Esophagus muscularis mucosa (tissue), 4 donors: ENCODE data around the gene GRK5. TPM values are rescaled to one million over a fixed set of nuclear protein-coding genes. Genes with fewer than 3 reads are reported as not detected.

Experiments
- DNase-seq: peaks from one replicate; pipeline ENCODE4 v3.0.0-alpha.2; 2017; ENCODE audit errors: extremely low spot score
- H3K27ac ChIP-seq, 4 donors: fragments of 200-600 bp; sonication (generic); replicated peaks in 1 of 4; 1 replicate in 3 of 4; 2 replicates in 1 of 4; pipeline ENCODE4 v1.5.1; 2016 to 2019; ENCODE audit warnings: mild to moderate bottlenecking in 1 of 4
- H3K27me3 ChIP-seq, 4 donors: fragments of 200-600 bp; sonication (generic); one replicate each; pipeline versions ENCODE4 v1.5.1 to v1.6.0; 2016 to 2019
- H3K36me3 ChIP-seq, 4 donors: fragments of 200-600 bp; sonication (generic); one replicate each; pipeline ENCODE4 v1.5.1; 2016 to 2019
- H3K4me1 ChIP-seq, 4 donors: fragments of 200-600 bp; sonication (generic); one replicate each; pipeline ENCODE4 v1.5.1; 2016 to 2019
- H3K4me3 ChIP-seq, 4 donors: fragments of 200-600 bp; sonication (generic); 1 replicate in 2 of 4; 2 replicates in 2 of 4; pipeline ENCODE4 v1.5.1; 2016 to 2019; ENCODE audit warnings: mild to moderate bottlenecking in 4 of 4, moderate library complexity in 1 of 4
- H3K9me3 ChIP-seq, 4 donors: fragments of 200-600 bp; sonication (generic); 1 replicate in 3 of 4; 2 replicates in 1 of 4; pipeline ENCODE4 v1.5.1; 2016 to 2019
- EP300 ChIP-seq: sonication (generic); formaldehyde crosslinking; IDR thresholded peaks from one replicate; pipeline ENCODE4 v1.6.1; 2017; ENCODE audit warnings: antibody characterized with exemption
- POLR2A ChIP-seq: fragments of 450-650 bp; IDR thresholded peaks from one replicate; pipeline ENCODE4 v1.6.1; 2017; ENCODE audit warnings: antibody characterized with exemption, moderate library complexity, mild to moderate bottlenecking, low read depth
- POLR2AphosphoS5 ChIP-seq, 2 donors: sonication (generic); formaldehyde crosslinking; IDR thresholded peaks; one replicate each; pipeline ENCODE4 v1.6.1; 2017; ENCODE audit warnings: antibody characterized with exemption in 2 of 2
- WGBS: methylation state at CpG from one replicate; pipeline ENCODE4 v1.1.5; 2018; 5-methylcytosine and 5-hydroxymethylcytosine counted together
- intact Hi-C: fragments of 100-400 bp; cut with DNase I; formaldehyde crosslinking; loops from one replicate; pipeline ENCODE4 v1.15.1; 2023
- small RNA-seq, 3 donors: library from RNA; depleted of rRNA; stranded (forward); fragments of <200 nt; gene quantifications; one replicate each; pipeline ENCODE3, GENCODE V24; 2016
- total RNA-seq, 4 donors: library from RNA; depleted of rRNA; stranded (reverse); fragments of >200 nt; gene quantifications; one replicate each; pipeline versions ENCODE4 v1.1.0 to v1.2.1, GENCODE V29; 2016
- TF ChIP-seq, protein P1 (sequence below), 3 experiments: fragments of 200-600 bp in 2 of 3; fragments of 450-650 bp in 1 of 3; sonication (generic) in 2 of 3; IDR thresholded peaks; one replicate each; pipeline ENCODE4 v1.5.1; 2017 to 2019; ENCODE audit warnings: antibody characterized with exemption in 3 of 3, mild to moderate bottlenecking in 2 of 3, moderate library complexity in 1 of 3

GRK5 gene
- total RNA-seq, 4 donors from 2014 or later: 39.6 to 64.4 (median 50.7) TPM

DNA sequence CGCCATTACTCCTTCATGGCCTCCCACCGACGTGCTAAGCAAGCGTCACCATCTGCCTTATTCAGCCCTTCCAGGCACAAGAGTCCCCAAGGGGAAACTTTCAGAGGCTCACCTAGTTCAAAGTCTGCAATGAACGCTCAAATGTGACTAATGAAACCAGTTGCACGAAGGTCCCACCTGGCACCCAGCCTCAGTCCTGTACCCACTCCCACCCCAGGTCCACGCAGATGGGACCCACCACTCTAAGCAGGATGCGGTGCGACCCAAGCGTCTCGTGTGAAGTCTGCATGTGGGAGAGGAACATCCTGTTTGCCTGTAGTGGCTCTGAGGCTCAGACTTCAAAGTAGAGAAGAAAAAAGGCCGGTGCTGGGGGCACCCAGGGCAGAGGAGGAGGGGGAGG lies 294.8 kb downstream of the GRK5 start:
- 83% methylated on average over 12 of the region's 12 CpGs for WGBS
- Histone ChIP-seq H3K4me3 (no peak overlapping the region), H3K9me3 (no peaks in the 10 kb centered on the region), H3K27me3 (no peaks in the 10 kb centered on the region), H3K36me3 (peaks cover 0 to 7% (median 3%) of the 10 kb centered on the region in 4 donors), H3K4me1 (peaks cover 0 to 43% (median 31%) of the 10 kb centered on the region in 4 donors), H3K27ac (no peak overlapping the region)
- intact Hi-C loops: no loop called here
- no peak for DNase-seq
- TF ChIP-seq POLR2A: no peak
- TF ChIP-seq, protein P1, sequence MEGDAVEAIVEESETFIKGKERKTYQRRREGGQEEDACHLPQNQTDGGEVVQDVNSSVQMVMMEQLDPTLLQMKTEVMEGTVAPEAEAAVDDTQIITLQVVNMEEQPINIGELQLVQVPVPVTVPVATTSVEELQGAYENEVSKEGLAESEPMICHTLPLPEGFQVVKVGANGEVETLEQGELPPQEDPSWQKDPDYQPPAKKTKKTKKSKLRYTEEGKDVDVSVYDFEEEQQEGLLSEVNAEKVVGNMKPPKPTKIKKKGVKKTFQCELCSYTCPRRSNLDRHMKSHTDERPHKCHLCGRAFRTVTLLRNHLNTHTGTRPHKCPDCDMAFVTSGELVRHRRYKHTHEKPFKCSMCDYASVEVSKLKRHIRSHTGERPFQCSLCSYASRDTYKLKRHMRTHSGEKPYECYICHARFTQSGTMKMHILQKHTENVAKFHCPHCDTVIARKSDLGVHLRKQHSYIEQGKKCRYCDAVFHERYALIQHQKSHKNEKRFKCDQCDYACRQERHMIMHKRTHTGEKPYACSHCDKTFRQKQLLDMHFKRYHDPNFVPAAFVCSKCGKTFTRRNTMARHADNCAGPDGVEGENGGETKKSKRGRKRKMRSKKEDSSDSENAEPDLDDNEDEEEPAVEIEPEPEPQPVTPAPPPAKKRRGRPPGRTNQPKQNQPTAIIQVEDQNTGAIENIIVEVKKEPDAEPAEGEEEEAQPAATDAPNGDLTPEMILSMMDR (IDR thresholded peaks at IDR 0.05): no peak
- TF ChIP-seq POLR2AphosphoS5 (IDR thresholded peaks at IDR 0.05): no peak
- TF ChIP-seq EP300: no peak

DNA sequence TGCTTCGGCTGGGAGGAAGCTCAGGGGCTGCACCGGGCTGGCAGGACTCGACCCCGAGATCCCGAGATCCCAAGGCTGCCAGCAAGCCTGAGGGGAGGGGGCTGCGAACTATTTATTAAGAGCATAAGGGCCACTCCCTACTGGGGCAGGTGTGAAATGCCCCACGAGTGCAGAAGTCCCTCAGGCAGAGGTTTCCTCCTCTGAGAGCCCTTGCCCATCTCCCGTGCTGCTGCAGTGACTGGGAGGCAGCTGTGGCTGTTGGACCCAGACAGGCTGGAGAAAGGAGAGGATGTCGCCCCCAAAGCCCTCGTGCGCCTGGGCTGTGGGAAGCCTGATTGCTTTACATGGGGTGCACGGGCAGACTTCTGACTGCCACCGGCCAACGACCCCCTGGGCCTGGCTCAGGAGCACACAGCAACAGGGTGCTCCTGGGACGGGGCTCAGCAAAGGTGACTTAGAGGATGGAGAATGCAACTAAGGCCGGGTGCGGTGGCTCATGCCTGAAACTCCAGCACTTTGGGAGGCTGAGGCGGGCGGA lies 295.3 kb downstream of the GRK5 start:
- no peak overlapping the region for H3K27ac ChIP-seq
- 87% methylated on average over 11 of the region's 19 CpGs for WGBS
- H3K4me3 ChIP-seq: no peak overlapping the region
- intact Hi-C loops: no loop called here
- H3K9me3 ChIP-seq: no peaks in the 10 kb centered on the region
- peaks cover 0 to 7% (median 3%) of the 10 kb centered on the region in 4 donors for H3K36me3 ChIP-seq
- TF ChIP-seq POLR2A (no peak), EP300 (no peak)
- peaks cover 0 to 43% (median 31%) of the 10 kb centered on the region in 4 donors for H3K4me1 ChIP-seq
- DNase-seq: no peak
- H3K27me3 ChIP-seq: no peaks in the 10 kb centered on the region

DNA sequence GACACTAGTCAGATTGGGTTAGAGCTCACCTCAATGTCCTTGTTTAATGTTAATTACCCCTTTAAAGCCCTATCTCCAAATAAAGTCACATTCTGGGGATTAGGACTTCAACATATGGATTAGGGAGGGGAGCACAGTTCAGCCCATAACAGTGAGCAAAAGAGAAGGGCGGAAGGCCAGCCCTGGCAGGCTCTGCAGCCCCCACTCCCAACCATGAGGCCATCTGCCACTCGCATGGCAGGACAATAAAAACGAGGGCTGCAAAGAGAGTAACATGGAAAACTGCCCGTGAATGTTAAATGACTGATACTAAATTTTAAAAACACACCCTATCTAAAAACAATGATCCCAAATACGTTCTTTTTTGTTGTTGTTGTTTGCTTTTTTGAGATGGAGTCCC lies 296.4 kb downstream of the GRK5 start:
- Histone ChIP-seq H3K4me1 (peaks cover 0 to 43% (median 31%) of the 10 kb centered on the region in 4 donors), H3K4me3 (no peak overlapping the region), H3K9me3 (no peaks in the 10 kb centered on the region), H3K36me3 (peaks cover 0 to 3% (median 0%) of the 10 kb centered on the region in 4 donors), H3K27me3 (no peaks in the 10 kb centered on the region), H3K27ac (no peak overlapping the region)
- WGBS: 91% methylated on average over 5 of the region's 5 CpGs
- DNase-seq: no peak
- intact Hi-C loops: no loop called here
- TF ChIP-seq, protein P1 (IDR thresholded peaks at IDR 0.05): no peak
- no peak for TF ChIP-seq EP300
- no peak for TF ChIP-seq POLR2AphosphoS5 (IDR thresholded peaks at IDR 0.05)
- no peak for TF ChIP-seq POLR2A

DNA sequence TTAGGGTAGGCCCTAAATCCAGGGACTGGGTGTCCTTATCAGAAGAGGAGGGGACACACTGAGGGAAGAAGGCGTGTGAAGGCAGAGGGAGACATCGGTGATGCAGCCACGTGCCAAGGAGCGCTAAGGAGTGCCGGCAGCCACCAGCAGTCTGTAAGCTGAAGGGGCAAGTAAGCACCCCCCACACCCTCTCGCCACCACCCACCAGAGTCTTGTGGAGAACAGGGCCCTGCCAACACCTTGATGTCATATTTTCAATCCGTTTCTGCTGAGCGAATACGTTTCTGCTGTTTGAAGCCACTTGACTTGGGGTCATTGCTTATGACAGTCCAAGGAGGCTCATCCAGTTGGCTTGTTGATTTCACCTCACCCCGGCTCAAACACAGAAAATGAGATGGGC lies 297.3 kb downstream of the GRK5 start:
- Histone ChIP-seq H3K4me1 (peaks cover 2 to 35% (median 29%) of the 10 kb centered on the region in 4 donors), H3K36me3 (peaks cover 0 to 3% (median 0%) of the 10 kb centered on the region in 4 donors), H3K27ac (no peak overlapping the region)

DNA sequence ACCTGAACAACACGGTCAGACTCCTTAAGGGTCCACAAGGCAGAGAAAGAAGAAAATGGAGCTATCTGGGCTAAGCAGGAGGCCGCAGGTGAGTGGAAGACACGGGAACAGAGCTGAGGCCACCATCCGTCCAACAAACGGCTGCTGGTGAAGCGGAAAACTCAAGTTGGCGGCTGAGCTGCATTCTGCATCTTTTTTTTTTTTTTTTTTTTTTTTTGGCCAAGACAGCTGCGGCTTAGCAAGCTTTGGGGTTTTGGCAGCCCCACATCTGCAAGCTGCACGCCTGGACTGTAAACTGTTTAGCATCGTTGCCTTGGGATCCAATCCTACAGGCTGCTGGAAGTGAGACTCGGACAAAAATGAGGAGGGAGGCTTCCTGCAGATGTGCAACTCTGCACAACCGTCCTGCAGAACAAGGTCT lies 297.8 kb downstream of the GRK5 start:
- WGBS: 46% methylated on average over 12 of the region's 12 CpGs
- no peak for TF ChIP-seq POLR2A
- peak in 1 of 2 donors; percentile 17 for TF ChIP-seq POLR2AphosphoS5 (IDR thresholded peaks at IDR 0.05)
- TF ChIP-seq, protein P1 (IDR thresholded peaks at IDR 0.05): no peak
- TF ChIP-seq EP300: no peak
- Histone ChIP-seq H3K27me3 (no peaks in the 10 kb centered on the region), H3K4me3 (no peak overlapping the region), H3K36me3 (peaks cover 0 to 6% (median 0%) of the 10 kb centered on the region in 4 donors), H3K27ac (no peak overlapping the region), H3K9me3 (no peaks in the 10 kb centered on the region), H3K4me1 (peaks cover 4 to 34% (median 28%) of the 10 kb centered on the region in 4 donors)
- intact Hi-C loops: no loop called here
- no peak for DNase-seq

More for the DNA sequence above, 297.3 kb downstream of the GRK5 start:
- intact Hi-C loops: no loop called here
- WGBS: 92% methylated on average over 10 of the region's 10 CpGs
- no peak overlapping the region for H3K4me3 ChIP-seq
- no peaks in the 10 kb centered on the region for H3K27me3 ChIP-seq
- DNase-seq: no peak
- H3K9me3 ChIP-seq: no peaks in the 10 kb centered on the region
- TF ChIP-seq EP300 (no peak), POLR2AphosphoS5 (IDR thresholded peaks at IDR 0.05) (no peak), POLR2A (no peak)
- TF ChIP-seq, protein P1 (IDR thresholded peaks at IDR 0.05): no peak

Small RNAs within 50 kb of the gene (small RNA-seq; reads per million reads assigned to genes)
- gene MIR4681 (0 reads per million in 3 donors), gene RN7SL749P (0 reads per million in 3 donors)

Other genes starting within 250 kb of the GRK5 start
- gene NANOS1, start 177.9 kb upstream of the GRK5 start, total RNA-seq: 10 to 100 TPM in 3 of 4 donors, 1 to 10 TPM in 1; 8.0 to 24.4 (median 14.6) TPM
- gene EIF3A, start 126.8 kb upstream of the GRK5 start, total RNA-seq: 100 to 1,000 TPM; 118 to 147 (median 128) TPM
- 10 to 100 TPM; 19.1 to 23.7 (median 22.3) TPM for gene DENND10, start 103.5 kb upstream of the GRK5 start, total RNA-seq
- 10 to 100 TPM; 14.1 to 39.9 (median 17.8) TPM for gene SFXN4, start 41.9 kb upstream of the GRK5 start, total RNA-seq
- 100 to 1,000 TPM; 128 to 195 (median 171) TPM for gene PRDX3, start 28.8 kb upstream of the GRK5 start, total RNA-seq